GM21515 (cell line): ENCODE data around the gene KCNC1.

Experiments used
- ATAC-seq: cut with Tn5 transposase; IDR thresholded peaks from one replicate; pipeline ENCODE4 v1.9.1; 2021; ENCODE audit not compliant: unreplicated experiment

KCNC1 gene

DNA sequence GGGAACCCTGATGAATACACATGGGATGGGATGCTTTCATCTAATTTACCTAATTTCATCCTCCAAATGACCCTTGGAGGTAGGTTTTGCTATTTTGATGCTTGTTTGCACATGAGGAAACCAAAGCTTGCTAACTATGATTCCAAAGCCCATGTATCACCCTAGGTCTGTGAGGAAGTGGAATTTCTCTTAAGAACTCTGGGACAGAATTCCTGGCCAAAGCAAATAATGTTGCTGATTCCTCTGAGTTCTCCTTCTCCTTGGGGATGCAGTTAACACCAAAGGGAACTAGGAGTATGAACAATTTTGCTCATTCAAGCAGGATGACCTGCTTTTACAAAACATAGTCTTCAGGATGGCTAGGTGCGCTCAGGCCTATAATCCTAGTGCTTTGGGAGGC lies 80.0 kb downstream of the KCNC1 start:
- no peak for ATAC-seq

DNA sequence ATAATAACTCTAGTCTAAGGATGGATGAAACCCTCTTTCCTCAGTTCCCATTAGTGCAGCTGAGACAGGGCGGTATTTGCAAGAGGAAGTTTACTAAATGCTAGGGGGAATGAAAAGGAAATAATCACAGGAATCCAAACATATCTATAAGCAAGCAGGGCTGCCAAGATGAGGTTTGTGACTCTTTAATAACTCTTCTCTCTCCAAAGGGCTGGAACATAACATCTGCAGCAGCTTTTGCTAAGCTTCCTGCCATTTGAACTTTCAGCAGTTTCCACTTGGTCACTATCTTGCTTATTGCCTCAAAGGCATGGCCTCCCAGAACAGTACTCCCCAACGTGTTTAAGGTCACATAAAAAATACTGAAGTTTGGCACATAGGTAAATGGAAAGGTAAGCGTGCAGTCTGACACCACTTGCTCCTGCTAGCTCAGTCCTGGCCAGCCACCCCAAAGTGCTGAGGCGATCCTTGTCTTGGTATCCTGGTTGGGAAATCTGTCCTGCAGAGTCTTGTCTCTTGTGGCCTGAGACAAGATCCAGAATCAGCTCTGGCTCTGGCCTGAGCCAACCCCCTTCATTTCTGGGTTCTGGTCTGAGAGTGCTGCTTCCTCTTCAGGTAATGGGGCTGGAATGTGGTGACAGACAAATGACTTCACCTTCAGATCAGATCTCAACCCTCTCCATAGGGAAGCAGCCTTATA lies 81.8 kb downstream of the KCNC1 start:
- ATAC-seq = no peak

GRCh38 chr11:17821648-17822400 lies 87.2 kb downstream of the KCNC1 start:
- ATAC-seq = no peak

GRCh38 chr11:17822401-17822781 lies 87.8 kb downstream of the KCNC1 start:
- ATAC-seq = no peak

DNA sequence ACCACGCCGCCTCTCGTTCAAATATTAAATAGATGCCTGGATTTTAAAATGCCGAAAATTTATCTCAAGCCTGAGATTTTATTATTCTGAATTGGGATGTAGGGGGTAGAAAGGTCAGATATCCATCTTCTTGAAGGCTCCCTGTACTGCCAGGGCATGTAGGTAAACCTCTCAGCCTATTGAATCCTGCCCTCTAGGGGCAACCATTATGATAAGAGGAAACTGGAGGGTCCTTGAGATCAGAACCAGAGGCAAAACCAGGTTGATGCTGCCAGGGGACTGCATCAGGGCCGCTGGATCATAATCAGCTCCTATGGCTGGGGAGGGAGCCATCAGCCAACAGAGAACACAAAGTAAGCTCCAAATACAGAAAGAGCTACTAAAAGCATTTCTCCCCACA lies 92.4 kb downstream of the KCNC1 start:
- no peak for ATAC-seq

DNA sequence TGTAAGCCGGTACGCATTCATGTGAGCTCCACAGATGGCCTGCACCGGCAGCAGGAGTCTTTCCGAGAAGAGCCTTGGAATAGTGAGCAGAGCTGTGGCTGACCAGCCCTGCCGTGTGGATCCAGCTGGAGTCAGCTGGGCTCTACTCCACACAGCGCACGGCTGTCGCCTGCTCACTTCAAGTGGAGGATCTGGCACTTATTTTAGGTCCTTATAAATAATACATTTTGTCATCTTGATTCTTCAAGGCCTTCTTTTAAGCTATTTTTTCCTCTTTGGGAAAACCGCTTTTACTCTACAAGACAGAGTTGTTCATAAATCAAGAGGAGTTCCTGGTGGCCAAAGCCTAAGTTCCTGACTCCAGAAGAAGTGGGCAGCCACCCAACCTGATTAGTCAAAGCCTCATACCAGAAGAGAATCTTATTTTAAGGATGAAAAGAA lies 93.8 kb downstream of the KCNC1 start:
- no peak for ATAC-seq

DNA sequence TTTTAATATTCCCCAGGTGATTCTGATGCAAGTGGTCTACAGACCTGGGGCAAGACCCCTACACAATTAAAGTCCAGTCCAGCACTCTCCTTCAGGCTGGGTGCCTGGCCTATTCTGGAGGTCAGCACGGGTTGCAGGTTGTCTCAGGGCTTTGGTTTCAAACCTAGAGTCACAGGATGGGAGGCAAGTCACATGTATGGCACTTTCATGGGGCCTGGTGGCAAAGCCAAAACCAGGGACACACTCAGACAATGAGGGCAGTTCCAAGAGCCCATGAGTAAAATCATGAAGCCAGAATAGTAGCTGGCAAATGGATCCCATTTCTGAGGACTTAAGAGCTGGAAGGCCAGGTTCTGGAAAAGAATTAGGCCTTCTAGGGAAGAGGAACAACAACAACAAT lies 96.6 kb downstream of the KCNC1 start:
- no peak for ATAC-seq

DNA sequence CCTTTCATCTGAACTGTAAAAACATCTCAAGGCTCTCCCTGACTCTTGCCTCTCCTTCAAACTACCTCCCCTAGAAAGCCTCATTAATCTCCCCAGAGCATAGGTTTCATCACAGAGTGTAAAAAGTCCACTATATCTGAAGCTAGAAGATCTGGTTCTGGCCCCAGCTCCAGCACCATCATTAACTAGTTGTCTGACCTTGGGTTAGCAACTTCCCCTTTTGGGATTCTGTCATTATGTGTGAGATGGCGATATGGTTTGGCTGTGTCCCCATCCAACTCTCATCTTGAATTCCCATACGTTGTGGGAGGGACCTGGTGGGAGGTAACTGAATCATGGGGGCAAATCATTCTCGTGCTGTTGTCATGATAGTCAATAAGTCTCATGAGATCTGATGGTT lies 97.3 kb downstream of the KCNC1 start:
- ATAC-seq = no peak
